Measurements from ENCODE around the gene BRF1.

BRF1 gene

DNA sequence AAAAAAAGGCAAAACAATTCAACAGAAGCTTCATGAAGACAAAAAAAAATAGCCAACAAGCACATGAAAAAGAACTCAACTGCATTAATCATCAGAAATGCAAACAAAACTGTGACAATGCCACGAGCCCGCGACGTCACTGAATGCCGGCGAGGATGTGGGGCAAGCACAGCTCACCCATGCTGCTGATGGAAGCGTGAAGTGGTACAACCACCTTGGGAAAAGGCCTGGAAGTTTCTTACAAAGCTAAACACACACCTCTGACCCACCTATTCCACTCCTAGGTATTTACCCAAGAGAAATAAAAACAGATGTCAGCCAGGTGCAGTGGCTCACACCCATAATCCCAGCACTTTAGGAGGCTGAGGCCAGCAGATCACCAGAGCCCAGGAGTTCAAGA, 42.0 kb downstream of the BRF1 start:
- TF ChIP-seq, protein P1, sequence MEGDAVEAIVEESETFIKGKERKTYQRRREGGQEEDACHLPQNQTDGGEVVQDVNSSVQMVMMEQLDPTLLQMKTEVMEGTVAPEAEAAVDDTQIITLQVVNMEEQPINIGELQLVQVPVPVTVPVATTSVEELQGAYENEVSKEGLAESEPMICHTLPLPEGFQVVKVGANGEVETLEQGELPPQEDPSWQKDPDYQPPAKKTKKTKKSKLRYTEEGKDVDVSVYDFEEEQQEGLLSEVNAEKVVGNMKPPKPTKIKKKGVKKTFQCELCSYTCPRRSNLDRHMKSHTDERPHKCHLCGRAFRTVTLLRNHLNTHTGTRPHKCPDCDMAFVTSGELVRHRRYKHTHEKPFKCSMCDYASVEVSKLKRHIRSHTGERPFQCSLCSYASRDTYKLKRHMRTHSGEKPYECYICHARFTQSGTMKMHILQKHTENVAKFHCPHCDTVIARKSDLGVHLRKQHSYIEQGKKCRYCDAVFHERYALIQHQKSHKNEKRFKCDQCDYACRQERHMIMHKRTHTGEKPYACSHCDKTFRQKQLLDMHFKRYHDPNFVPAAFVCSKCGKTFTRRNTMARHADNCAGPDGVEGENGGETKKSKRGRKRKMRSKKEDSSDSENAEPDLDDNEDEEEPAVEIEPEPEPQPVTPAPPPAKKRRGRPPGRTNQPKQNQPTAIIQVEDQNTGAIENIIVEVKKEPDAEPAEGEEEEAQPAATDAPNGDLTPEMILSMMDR (IDR thresholded peaks at IDR 0.05; ENCODE audit: low read depth, low read length) = no peak
- H3K4me3 ChIP-seq (replicated peaks in 1 of 2; ENCODE audit: low read depth in 2 of 2, low read length in 2 of 2) = no peak overlapping the region
- peak in 1 of 2 donors; percentile 60 for DNase-seq (ENCODE audit: low read depth in 2 of 2)

GRCh38 chr14:105257464-105257863, 43.3 kb downstream of the BRF1 start:
- no peak for DNase-seq (ENCODE audit: low read depth in 2 of 2)
- no peak overlapping the region for H3K4me3 ChIP-seq (replicated peaks in 1 of 2; ENCODE audit: low read depth in 2 of 2, low read length in 2 of 2)
- TF ChIP-seq, protein P1 (IDR thresholded peaks at IDR 0.05; ENCODE audit: low read depth, low read length) = no peak

DNA sequence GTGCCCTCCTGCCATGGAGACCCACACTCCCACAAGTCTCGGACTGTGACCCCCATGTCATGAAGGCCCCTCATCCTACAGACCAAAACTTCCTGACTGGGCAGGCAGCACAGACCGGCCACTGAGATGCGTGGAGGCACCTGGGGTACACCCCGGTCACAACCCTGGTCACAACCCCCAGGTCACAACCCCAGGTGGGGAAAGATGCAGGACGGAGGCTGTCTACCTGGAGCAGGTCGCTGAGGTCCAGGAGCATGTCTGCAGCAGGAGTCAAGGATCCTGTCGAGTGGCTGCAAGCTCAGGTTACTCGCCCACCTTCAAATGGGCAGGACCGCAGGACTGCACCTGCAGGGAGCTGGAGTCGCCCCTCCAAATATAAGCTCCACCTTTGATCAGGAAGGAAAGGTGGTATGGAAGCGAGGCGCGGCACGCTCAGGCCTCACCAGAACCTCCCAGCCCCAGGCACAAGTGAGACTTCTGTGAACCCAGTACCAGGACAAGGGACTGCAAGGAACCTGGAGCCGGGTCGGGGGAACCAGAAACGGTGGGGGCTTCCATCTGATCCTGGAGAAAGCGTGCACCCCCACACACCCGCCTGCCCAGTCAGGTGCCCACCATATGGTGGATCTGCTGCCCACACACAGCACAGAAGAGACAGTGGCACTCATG, 44.4 kb downstream of the BRF1 start:
- DNase-seq (ENCODE audit: low read depth in 2 of 2) = no peak
- H3K4me3 ChIP-seq (replicated peaks in 1 of 2; ENCODE audit: low read depth in 2 of 2, low read length in 2 of 2) = no peak overlapping the region
- TF ChIP-seq, protein P1 (IDR thresholded peaks at IDR 0.05; ENCODE audit: low read depth, low read length) = no peak

DNA sequence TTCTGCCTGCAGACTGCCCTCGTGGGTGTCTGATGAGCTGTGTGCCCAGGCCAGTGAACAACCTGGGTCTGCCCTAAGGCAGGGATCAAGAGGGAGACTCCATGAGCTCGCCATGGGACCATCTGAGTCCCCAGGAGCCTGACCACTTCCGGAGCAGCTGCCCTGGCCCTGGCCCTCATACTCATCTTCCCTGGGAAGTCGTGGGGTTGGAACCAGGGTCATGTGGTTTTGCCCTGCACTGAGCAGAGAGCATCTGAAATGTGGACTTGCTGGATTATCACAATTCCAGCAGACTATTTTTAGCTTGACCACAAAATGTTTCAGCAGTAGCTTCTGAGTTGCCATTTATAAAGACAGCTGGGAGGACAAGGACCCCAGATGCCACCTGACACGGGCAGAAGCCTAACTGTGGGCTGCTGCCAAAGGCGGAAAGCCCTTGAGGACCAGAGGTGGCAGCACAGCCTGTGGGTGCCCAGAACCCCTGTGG, 45.7 kb downstream of the BRF1 start:
- TF ChIP-seq, protein P1 (IDR thresholded peaks at IDR 0.05; ENCODE audit: low read depth, low read length) = no peak
- H3K4me3 ChIP-seq (replicated peaks in 1 of 2; ENCODE audit: low read depth in 2 of 2, low read length in 2 of 2) = no peak overlapping the region
- DNase-seq (ENCODE audit: low read depth in 2 of 2) = peak; percentile 12 to 15

- TF ChIP-seq, protein P1 (IDR thresholded peaks at IDR 0.05; ENCODE audit: low read depth, low read length) = no peak
- DNase-seq (ENCODE audit: low read depth in 2 of 2) = no peak
- no peak overlapping the region for H3K4me3 ChIP-seq (replicated peaks in 1 of 2; ENCODE audit: low read depth in 2 of 2, low read length in 2 of 2)
These were observed 47.5 kb downstream of the BRF1 start for GRCh38 chr14:105253329-105253682.

- TF ChIP-seq, protein P1 (IDR thresholded peaks at IDR 0.05; ENCODE audit: low read depth, low read length) = no peak
- no peak overlapping the region for H3K4me3 ChIP-seq (replicated peaks in 1 of 2; ENCODE audit: low read depth in 2 of 2, low read length in 2 of 2)
- DNase-seq (ENCODE audit: low read depth in 2 of 2) = no peak
These were observed 48.1 kb downstream of the BRF1 start for GRCh38 chr14:105252552-105253328.
